HG03066 (cell line): ENCODE results near the gene ADAM22.

Experiments
- ATAC-seq: cut with Tn5 transposase; IDR thresholded peaks from one replicate; pipeline ENCODE4 v1.9.1; 2021; ENCODE audit warnings: low read depth; ENCODE audit not compliant: unreplicated experiment

The ADAM22 gene

DNA sequence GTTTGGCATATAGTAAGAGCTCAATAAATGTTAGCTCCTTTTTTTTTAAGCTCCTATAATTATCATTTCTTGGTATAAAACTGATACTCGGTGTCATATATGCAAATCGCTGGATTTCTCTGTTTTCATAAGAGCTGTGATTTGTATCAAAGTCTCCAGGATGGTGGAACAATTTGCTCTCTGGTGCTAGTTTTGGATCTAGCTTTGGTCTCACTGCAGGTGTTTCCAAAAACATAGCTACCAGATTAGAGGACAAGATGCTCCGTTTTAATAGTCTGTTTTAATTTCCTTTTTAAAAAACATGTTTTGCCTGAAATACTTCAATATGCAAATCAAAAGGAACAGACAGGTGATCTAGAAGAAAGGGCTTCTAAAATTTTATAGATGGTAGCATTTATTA lies 25.3 kb downstream of the ADAM22 start:
- no peak for ATAC-seq

DNA sequence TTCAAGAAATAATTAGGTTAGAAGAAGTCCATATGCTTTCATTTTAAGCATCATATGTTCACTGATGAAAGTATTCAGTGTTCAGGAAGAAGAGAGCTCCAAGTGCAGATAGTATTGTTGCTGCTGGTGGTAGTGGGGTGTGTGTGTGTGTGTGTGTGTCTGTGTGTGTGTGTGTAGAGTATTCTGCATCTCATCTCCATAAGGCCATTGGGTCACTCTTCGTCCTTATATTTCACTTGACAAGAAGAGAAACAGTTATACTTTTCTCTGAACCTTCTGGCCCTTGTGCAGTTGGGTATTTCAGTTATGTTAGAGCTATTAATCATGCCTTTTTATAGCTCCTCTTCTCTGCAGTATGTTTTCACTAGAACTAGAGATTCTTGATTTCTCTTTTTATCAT lies 26.2 kb downstream of the ADAM22 start:
- no peak for ATAC-seq

DNA sequence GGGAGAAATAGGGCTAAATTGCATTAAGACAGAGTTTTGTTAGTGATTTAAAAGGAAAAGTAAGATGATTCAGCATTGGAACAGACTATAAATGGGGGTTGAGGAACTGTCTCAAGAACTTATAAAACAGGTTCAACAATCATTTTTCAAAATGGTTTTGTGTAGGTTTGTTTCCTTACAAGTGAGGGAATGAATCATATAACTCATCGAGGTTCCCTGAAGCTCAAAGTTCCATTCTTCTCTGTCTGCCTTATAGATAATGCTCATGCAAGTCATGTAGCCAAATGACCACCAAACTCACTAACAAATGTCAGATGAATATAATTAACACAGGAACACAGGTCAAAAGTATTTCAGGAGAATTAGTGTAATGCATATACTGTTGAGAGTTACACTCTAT lies 27.7 kb downstream of the ADAM22 start:
- ATAC-seq: no peak

DNA sequence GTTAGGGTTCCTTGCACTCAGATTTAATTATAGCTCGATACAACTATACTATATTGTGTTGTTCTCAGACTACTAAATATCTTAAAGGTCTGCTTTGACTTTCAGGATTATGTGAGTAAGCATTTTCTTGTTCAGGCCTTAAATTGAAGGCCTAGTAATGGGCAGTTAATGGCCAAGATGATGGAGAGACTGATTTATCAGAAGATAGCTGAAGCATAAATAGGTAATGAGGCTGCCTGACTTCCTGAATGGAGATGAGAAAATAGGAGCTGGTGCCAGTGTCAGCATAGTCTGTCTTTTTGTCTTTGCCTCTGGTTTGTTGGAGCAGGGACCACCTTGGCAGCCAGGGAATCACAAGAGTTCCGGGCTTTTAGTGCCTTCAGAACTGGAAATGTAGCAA lies 32.2 kb downstream of the ADAM22 start:
- ATAC-seq: no peak

DNA sequence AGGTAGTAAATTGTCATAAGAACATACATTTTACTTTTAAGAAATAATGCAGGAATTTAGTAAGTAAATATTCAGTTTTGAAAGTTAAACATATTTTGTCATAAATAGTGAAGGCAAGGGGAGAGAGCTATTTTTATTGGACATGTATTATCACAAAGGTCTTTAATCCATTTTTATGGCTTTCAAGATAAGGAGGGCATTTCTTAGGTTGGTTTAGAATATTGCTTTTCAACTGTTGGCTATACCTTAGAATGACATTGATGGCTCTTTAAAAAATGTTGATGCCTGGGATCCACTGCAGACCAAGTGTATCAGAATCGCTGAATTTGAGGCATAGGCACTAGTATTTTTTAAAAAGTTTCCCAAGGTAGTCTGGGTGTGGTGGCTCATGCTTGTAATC lies 34.0 kb downstream of the ADAM22 start:
- ATAC-seq: no peak

DNA sequence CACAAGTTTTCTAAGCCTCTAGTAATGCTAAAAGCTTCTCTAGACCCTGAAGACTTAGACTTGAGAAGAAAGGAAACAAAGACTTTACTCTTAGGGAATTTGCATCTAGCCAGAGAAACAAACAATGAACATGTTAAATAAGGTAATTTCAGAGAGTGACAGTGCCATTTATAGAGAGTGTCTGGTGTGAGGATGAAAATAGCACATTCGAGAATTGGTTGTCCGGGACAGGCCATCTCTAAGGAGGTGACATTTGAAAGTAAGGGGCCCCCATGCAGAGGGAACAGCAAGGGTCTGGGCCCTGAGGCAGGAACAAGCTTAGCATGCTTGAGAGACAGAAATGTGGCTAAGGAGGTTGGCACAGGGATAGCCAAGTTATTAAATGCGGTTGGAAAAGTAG lies 48.1 kb downstream of the ADAM22 start:
- no peak for ATAC-seq

DNA sequence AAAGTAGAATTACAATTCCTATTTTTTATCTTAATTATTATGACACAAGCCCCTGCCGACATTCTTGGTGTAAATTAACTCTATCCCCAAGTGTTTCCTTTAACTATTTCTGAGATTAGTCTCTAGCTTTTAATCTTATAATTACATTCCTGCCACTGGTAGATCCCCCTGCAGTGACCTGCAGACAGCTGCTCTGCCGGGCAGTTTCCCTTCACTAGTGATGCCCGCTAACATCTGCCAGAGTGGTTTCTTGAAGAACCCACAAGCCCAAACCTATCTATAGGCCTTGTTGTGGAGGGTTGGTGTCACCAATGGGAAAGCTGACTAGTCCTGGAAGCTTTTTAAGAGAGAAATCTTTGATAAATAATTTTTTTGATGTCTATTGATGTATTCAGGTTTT lies 50.0 kb downstream of the ADAM22 start:
- ATAC-seq: no peak

DNA sequence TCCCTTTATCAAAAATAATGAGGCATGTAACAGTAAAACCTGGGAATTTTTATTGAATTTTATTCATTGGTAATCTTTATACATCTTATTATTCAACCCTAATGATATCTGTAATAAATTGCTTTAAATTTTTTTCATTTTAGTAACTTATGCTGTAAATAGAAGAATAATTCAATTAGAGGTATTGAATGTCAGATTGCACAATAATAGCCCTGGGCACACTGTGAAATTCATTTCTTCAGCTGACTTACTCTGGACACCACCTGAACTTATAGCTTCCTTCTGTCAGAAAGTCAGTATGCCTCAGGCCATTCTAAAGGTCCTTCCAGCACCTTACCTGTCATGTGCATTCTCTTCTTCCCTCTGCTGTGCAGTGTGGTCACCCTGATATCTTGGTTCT lies 59.2 kb downstream of the ADAM22 start:
- no peak for ATAC-seq

DNA sequence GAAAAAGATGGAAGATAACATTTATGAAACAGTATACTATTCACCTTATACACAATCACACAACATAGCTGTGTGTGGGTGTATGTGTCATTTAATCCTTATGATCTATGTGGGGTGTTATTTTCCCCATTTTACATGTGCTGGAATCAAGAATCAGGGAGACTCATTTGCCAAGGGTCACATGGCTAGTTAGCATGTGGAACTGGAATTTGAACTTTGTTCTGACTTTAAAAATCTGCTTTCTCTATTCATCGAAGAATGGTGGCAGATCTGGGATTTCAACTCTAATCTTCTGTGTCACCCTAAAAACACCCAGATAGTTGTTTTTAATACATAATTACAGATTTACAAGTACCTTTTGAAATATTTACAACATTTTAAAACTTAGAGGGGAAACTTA lies 65.2 kb downstream of the ADAM22 start:
- ATAC-seq: no peak

DNA sequence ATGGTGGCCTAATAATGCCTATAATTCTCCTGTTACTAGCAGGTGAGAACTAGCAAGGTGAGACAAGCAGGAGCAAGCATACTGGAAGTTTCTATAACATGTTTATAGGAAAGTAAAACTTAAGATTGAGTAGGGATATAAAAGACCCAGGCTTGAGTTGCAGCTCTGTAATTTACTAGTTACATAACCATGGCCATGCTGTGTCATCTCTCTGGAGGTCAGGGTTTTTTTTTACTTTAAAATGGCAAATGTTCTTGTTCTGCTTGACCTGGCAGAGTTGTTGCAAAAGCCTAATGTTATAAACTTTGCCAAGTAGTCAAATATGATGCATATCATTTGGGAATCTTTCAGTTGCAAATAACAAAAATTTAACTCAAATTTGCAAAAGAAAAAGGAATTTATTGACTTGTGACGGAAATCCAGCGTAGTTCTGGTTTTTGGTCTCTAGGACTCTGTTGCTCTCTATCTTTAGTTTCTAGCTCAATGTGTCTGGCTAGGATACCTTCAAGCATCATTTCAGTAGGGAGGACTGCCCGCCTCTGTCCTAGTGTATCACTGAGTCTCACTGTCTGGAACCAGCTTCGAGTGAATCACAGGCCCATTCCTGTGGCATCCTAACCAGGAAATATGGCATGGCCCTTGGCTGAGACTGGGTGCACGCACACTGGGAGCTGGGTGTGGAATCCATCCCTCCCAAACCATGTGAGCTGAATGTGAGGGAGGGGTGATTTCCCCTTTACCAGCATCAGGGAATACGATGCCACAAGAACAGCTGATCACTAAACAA lies 67.9 kb downstream of the ADAM22 start:
- ATAC-seq: no peak

DNA sequence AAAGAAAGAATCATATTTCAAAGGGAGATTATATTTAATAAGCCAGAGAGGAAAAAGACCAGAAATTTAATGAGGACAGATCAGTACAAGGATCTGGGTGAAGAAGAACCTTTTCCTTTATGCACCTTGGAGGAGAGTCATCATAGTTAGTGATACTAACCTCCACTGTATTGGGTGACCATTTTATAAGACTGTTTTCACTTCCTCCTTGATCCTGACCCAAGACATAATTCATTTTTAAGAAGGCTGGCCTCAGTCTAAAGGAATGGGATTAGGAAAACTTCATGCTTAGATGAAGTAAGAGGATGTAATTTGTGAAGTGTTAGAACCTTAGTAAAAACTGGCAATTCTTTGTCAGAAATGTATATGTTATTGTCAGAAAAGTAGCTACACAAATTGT lies 68.6 kb downstream of the ADAM22 start:
- ATAC-seq: no peak

DNA sequence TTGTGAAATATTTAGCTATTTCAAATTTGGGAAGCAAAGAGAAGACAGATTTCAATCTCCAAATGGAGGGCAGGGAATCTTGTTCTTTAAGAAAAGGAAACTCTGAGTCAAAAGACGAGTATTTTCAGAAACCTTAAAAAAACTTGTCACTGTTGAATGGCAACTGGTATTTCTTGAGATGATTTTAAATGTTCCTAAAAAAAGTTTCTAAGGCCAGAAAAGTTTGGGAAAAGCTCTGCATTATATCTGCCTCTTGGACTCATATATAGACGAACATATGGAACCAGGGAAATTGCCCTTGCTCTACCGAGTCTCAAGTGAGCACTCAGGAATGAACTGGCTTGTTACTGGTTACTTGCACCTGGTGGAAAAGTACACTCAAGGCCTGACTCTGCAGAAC lies 69.5 kb downstream of the ADAM22 start:
- no peak for ATAC-seq

DNA sequence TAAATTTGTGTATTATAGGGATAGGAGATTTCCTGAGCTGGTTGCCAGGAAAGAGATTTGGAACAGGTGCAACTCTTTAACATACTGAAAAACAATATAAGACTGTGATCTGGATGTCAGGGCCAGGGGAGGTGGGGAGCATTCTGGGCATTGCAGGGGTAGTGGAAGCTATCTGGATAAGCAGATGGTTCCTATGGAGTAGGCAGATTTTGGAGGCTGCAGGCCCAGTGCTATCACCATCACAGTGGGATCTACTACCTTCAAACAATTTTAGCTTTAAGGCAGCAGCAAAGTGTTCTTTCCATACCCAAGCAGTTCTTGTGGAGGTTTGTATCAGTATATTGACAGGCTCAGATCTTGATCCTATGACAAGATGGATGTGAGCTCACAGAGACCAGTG lies 71.1 kb downstream of the ADAM22 start:
- no peak for ATAC-seq

DNA sequence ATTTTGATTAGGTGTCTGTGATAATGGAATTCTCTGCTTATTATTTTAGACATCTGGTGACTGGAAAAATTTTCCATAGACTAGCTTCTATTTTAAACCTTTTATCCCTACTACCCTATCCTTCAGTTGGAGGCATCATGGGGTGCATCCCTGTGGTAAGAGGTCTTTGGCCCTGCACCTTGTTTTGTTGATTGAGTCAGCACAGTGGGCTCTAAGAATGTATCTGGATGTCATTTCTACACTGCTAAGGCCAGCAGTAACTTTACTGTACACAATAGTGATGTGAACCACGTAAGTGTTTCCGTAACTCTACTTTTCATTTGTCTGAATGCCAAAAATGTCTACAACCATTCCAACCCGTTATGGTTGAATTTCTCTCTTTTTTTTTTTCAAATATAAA lies 75.6 kb downstream of the ADAM22 start:
- no peak for ATAC-seq

DNA sequence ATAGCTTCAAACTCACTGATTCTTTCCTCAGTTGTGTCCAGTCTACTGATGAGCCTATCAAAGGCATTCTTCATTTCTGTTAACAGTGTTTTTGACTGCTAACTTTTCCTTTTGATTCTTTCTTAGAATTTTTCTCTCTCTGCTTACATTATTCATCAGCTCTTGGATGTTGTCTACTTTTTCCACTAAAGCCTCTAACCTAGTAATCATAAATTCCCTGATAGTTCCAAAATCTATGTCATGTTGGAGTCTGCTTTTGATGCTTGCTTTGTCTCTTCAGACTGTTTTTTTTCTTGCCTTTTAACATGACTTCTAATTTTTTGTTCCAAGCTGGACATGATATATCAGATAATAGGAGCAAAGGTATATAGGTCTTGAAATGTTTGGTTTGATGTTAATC lies 78.0 kb downstream of the ADAM22 start:
- no peak for ATAC-seq

DNA sequence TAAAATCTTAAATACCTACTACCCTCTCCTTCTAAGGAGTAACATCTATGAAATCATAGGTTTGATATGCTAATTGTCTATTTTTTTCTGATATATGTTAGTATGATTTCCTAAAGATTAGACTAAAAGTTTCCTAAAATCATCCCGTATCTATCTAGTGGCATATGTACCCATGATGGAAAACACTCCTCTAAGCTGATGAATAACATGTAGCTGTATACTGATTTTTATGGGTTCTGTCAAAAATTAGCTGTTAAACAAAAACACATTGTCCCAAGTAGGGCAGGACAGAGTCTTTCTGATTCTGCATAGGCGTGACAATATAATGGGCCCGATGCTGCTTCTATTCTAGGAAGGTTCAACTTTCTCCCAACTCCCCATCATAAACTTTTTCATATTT lies 79.9 kb downstream of the ADAM22 start:
- ATAC-seq: no peak

DNA sequence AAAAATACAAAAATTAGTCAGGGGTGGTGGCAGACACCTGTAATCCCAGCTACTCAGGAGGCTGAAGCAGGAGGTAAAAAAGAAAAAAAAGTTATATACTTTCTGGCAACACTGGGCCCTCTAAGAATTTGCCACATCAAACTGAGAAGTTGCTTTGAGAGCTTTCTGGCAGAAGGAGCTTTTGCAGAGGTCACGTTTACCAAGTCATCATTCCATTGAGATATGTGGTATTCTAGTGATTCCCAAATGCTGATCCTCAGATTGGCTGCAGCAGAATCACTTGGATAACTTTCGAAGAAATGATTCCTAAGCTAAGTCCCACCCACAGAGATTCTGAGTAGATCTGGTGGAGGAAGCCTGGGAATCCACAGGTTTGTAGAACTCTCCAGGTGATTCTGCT lies 80.5 kb downstream of the ADAM22 start:
- no peak for ATAC-seq

DNA sequence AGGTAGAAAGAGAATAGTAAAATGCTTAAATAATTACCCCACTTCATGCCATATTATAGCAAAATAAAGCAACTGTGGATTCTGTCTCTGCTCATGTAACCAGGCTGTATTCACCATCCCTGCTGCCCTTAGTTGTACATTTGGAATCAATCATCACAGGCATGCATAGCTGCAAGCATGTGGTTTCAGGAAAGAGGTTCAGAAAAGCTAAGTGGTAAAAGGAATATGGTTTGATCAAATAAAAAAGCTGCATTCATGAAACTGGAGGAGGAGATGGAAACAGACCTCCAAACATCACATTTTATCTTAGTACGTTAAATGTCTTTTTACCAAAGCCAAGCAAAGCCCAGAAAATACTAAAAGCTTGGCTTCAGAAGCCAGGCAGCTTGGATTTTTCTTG lies 81.3 kb downstream of the ADAM22 start:
- no peak for ATAC-seq

DNA sequence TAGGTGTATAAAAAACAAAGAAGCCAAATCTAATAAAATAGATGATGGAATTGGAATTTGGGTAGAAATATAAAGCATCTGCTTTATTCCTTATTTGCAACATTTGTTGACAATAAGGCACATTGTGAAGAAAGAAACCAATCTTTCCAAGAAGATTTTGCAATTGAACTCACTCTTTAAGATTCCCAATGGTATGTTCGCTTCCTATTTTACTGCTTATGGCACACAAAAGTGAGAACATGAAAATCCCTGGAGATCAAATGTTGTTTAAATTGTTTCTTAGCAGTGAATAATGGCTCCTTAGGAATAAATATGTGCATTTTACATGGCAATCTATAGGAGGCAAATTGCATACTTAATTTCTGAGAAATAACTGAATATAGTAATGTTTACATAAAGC lies 84.5 kb downstream of the ADAM22 start:
- ATAC-seq: no peak

DNA sequence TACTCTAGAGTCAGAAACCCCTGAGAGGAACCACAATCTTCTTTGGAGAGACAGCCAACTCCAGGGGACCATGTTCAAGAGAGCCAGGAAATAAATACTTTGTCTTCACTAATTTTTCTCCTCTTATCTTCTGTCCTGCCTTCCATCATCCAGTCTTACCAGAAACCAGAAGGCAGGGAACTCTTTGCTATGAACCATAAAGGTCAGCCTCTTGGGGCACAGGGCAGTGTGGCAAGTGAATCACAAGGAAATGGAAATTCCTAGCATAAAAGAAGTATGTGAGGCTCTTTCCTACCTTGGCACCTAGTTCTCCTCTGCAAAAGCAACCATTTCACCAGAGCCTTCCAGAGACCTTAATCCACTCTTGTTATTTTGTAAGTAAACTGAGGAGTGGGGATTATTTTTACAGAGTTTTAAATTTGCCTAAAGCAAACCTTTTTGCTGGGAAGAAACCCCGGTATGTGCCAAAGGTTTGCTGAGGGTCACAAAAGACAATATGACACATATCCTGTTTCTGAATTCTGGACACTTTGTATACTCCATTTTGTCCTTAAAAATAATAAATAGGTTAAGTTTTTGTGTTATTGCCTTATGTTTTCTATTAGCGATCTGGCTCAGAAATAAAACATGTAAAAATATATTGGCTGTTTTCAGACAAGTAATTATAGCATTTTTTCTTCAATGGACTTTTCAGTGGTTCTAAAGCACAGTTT lies 87.1 kb downstream of the ADAM22 start:
- no peak for ATAC-seq

DNA sequence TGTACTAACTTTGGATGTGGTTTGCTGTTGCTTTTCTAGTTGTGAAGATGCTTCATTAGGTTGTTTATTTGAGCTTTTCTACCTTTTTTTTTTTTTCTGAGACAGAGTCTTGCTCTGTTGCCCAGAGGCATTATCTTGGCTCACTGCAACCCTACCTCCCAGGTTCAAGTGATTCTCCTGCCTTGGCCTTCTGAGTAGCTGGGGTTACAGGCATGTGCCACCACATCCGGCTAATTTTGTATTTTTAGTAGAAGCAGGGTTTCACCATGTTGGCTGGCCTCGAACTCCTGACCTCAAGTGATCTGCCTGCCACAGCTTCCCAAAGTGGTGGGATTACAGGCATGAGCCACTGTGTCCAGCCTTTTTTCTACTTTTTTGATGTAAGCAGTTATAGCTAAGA lies 93.7 kb downstream of the ADAM22 start:
- ATAC-seq: no peak

DNA sequence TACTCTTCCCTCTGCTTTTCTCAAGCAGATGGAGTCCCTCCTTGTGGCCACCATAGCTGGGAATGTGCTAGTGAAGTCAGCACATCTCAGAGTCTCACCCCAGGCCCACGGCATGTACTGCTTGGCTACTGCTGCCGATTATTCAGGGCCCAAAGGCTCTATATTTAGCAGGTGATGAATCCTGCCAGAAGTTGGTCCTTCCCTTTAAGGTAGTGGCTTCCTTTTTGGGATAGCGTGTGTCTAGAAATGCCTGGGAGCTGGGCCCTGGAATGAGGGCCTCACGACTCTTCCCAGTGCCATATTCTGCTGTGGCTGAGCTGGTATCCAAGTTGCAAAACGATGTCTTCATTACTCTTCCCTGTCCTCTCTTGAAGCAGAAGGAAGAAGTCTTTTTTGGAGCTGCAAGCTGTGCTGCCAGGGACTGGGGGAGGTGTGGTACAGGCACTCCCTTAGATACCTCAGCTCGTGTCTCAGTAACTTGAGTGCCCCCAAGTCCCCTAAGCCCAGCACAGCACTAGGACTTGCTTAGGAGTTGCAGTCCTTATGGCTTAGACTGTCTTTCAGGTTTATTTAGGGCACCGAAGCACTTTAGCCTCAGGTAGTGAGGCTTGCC lies 100.1 kb downstream of the ADAM22 start:
- ATAC-seq: no peak
